Epidermal melanocyte (primary cell): ENCODE results near the gene TMEM178B.

ENCODE experiments used
- DNase-seq: peaks from one replicate; pipeline ENCODE4 v3.0.0; 2011; ENCODE audit warnings: low spot score; ENCODE audit not compliant: insufficient read length

Gene TMEM178B

DNA sequence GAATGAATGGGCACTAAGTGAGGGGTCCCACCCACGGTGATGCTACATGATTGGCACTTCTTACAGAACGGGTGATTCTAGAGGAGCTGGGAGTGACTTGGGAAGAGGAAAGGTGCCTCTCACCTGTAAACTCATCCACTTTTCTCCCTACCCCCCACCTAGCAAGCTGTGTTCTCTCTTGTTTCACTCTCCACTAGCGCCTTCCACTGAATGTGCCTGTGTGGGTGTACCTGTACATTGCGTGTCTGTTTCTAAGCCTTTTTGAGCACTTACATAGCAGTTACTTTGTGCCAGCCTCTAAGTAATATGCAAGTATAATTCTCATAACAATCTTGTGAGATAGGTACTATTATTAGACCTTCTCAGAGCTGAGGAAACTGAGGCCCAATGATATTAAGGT, 343.6 kb downstream of the TMEM178B start:
- no peak for DNase-seq

DNA sequence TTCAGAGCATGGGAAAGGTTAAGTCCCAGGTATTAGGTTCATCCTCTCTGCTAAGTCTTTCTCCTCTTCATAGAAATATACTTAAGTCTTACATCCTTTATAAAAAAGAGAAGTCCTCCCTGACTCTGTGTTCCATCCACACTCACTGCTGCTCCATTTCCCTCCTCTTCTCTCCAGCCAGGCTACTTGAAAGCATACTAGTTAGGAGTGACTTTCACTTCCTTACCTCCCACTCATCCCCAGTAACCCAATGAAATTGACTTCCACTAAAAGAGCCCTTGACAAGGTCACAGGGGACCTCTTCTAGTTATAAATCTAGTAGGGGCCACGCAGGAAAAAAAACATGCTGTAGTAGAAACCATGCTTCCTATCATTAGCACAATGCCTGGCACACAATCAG, 344.2 kb downstream of the TMEM178B start:
- DNase-seq = no peak

DNA sequence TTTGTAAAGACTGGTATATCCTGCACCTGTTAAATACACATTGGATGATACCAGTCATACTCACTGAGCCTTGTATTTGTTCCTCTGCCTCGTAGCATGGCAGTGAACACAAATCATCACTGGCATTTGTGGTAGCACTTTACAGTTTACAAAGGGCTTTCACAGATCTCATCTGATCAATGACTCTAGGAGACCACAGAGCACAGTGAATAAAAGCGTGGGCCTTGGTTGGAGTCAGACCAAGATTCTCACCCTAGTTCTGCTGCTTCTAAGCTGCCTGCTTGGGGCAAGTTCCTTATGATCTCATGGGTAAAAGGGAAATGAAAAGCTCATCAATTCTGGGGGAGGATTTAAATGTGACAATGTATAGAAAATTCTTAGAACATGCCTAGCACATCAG, 347.4 kb downstream of the TMEM178B start:
- no peak for DNase-seq

DNA sequence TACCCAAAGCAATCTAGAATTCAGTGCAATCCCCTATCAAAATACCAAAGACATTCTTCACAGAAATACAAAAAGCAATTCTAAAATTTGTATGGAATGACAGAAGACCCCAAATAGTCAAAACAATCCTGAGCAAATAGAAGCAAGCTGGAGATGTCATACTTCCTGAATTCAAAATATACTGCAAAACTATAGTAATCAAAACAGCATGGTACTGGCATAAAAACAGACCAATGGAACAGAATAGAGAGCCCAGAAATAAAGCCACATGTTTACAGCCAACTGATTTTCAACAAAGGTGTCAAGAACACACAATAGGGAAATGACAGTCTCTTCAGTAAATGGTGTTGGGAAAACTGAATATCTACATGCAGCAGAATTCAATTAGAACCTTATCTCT, 353.3 kb downstream of the TMEM178B start:
- no peak for DNase-seq

DNA sequence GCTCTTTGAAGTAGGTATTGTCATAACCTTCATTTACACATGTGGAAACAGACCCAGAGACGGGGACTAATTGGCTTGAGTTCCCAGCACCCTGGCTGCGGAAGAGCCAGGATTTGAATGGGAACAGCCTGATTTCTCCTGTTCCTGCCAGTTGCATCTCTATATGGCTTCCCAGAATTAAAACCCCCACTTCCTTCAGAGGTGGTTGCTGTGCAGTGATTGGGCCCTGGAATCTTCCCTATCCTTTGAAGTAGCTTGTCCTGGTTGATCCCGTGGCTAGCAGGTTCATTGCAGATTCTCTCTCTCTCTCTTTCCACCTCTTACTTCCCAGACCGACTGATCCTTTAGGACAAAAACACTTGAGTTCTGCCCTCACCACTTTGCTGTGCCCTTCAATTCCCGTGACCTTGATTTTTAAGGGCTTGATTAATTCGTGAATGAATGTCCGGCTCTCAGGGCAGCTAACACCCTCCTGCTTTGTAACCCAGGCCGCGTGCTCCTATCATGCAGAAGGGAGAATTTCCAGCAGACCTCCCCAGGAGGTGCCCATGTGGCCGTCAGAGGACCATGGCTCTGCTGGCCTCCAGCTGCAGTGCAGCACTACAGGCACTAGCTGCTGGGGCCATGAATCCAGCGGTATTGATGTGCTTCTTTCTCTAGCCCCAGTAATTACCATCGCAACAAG, 356.7 kb downstream of the TMEM178B start:
- no peak for DNase-seq

DNA sequence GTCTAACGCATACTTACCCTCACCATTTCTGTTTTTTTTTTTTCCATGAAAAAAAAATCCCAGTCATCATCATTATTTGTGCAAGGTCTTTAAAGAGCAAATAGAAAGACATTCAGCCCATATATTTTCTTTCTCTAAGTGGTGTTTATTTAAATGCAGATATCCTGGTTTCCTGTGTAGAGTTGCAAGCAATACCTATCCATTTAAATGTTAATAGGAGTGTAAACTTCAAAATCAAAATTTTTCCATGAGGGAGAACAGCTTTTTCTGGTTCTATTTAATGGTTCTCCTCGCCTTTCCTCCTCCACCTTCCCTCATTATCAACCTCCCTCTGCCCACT, 357.2 kb downstream of the TMEM178B start:
- DNase-seq = no peak

DNA sequence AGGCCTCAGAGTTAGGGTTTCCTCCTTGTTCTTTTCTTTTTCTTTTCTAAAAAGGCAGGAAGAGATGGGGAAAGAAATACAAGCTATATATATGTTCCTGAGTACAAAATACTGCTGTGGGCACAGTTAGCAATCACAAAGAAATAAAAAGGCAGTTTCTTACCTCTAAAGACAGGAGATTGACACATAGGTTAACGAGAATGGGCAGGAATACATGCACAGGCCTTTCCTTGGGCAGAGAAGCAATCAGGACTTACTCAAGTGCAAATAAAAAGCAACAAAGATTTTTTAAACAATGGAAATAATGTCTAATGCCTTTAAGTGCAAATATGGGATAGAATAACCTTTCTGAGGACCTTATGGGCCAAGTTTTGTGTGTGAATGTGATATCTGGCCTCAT, 357.8 kb downstream of the TMEM178B start:
- DNase-seq = no peak

DNA sequence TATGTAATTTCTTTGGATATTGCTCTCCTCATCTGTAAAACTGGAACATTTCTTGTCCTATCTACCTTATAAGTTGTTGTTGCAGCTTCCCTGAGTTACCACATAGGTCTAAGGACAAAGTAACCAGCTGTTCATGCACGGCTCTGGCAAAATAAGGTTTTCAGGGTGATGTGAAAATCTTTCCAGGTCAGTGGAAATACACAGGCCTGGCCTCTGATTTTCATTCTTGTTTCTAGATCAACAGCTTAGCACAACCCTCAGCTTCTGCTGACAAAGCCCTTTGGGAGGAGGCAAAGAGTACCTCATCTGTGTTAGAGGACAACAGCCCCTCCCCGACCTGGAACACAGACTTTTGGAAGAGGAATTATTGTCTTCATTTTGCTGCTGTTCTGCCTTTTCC, 359.8 kb downstream of the TMEM178B start:
- DNase-seq = no peak

DNA sequence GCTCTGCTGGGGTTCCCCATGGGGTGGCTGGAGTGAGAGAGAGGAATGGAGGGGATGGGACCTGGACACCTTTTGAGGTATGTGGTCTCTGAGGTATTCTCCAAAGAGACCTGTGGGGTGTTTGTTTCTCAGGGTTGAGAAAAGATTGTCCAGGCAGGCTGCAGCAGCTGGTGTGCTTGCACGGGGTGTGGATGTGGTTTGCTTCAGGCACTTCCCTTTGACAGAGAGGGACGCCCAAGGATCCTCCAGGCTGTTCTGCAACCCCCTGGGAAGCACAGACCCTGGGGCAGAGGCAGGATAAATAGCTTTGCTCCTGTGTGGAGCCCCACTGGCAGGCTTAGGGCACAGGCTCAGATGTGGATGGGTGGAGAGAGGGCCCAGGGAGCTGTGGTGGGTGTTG, 362.3 kb downstream of the TMEM178B start:
- DNase-seq = no peak

DNA sequence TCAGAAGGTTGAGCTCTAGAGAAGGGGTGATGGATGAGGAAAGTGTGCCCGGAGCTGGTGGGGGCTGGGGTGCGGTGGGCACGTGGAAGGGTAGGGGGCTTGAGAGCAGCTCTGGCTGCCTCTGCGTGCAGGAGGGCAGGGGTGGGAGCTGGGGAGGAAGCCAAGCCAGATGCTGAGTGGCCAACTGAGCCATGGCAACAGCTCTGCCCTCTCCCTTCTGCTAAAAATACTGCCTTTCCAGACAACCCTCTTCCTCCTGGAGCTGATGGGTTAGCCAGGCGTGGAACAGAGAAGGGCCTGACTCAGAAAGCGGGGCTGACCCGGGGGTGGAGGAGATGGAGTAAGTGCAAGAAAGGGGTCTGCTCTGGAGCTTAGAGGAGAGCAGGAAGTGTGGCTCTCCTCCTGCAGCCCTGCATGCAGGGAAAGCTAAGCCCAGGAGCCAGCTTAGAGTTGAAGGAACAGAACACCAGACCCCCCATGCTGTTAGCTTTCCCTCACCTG, 362.8 kb downstream of the TMEM178B start:
- DNase-seq = no peak

DNA sequence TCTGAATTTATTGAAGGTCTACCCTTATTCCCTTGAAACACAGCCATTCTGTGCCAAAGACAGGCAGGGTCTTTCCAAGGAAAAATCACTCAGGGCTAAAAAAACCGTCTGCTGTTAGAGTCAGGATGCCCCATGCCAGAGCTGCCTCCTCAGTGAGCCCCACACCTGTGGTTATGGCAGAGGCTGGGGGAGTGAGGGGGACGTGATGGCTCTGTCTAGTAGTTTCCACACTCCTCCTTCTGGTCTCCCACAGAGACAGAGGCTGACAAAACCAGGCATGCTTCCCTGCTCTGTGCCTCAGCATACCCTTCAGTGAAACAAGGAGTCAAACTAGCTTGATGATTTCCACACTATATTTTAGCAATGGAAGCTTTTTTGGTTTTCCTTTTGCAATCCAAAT, 365.3 kb downstream of the TMEM178B start:
- DNase-seq = no peak

DNA sequence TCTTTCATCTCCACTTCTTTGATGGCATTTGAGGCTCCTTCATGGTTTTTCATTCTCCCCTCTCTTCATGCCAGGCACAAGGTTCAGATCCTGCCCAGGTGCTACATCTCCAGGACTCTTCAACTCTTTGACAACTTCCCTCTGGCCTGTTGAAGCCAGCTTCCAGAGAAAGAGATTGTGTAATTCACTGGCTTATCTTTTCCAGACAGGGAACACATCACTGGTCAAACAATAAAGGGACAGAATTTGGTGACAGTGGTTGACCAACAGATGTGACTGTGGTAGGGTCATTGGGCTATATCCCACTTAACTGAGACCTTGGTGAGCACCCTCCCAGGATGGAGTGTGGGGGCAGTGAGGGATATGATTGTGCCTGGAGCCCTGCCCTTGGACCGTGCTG, 365.9 kb downstream of the TMEM178B start:
- no peak for DNase-seq

DNA sequence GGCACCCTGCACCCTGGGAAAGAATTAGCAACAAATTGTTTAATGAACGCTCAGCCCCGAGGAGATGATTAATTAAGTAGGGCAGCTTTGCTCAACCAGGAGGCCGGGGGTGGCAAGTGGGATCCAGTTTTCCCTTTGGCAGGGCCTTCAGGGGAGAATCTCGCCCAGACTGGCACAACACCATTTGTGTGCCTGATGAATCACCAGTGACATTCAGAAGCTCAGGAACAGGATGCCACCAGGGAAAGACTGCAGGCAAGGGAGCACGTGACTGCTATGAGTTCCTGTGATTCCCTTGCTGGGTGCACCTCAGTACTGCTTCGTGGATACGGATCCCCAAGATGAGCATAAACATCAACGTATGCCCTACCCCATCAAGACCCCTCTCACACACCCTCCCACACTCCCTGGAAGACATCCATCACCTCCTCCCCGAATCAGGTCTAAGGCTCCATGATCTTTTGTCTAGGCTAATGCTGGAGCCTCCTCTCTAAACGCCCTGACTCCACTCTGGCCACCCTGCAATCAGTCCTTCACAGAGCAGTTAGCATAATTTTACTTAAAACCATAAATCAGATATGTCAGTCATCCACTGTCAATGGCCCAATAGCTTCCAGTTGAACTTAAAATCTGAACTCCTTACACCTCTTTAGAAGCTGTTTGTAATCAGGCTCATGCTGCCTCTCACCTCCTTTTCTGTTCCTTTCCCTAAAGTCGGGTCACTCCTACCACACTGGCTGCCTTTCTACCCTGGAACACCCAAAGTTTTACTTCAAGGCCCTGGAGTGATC, 368.2 kb downstream of the TMEM178B start:
- no peak for DNase-seq

DNA sequence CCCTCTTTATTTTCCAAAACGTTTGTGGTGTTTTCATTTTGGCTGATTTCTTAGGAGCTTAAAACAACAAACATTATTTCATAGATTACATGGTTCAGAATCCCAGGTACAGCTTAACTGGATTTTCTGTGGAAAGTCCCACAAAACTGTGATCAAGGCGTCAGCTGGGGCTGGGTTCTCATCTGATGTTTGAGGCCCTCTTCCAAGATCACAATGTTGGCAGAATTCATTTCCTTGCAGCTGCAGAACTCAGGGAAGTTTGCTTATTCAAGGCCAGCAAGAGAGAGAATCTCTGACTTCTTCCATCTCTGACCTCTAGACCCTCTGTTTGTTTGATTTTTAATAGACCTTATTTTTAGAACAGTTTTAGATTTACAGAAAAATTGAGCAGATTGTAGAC, 368.9 kb downstream of the TMEM178B start:
- DNase-seq = no peak

DNA sequence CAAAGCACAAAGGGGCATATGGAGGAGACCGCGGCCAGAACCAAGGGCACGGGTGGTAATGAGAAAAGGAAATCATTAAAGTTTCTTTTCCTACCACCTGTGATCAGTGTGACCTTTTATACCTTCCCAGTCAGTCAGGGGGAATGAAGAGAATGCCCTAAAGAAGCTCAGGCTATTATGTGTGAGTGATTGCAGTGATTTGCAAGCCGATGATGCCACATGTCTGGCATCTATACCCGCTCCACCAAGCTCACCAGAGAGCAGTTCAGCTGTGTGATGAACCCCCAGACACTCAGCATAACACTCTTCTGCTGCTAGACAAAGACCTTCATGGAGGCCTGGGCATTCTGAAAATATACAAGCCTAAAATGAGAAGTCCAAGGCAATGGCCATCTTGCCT, 371.1 kb downstream of the TMEM178B start:
- no peak for DNase-seq

DNA sequence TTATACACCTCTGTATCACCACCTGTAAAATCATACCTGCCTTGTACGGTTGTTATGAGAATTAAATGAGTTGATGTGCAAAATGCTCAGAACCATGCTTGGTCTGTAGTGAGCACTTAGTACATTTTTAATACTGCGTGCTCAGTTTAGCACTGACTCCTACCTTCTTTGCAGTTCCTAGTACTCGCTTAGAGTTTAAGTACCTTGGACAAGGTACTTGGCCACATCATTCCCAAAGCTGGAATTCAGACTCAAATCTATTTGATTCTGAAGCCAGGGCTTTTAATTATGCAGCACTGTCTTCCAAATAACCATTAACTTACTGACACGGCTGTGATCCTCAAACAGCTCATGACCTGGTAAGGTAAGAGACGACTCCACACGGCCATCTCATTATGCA, 377.4 kb downstream of the TMEM178B start:
- DNase-seq = no peak

DNA sequence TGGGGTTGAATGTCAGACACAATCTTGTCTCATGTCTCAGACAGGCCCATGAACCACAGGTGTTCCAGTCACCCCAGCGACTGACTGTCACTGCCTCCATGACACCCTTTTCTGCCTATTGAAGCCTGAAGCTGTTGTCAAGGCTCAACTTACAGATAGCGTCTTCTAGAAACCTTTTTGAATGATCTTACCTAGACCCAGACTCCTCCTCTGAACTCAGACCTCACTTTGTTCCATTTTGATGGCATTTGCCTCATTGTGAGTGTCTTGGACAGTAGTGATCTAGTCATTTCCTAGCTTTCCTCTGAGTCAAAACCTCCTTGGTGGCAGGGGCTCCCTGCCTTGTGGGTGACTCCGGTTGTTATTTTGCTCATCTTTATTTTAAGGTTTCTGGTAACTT, 379.0 kb downstream of the TMEM178B start:
- DNase-seq = no peak

DNA sequence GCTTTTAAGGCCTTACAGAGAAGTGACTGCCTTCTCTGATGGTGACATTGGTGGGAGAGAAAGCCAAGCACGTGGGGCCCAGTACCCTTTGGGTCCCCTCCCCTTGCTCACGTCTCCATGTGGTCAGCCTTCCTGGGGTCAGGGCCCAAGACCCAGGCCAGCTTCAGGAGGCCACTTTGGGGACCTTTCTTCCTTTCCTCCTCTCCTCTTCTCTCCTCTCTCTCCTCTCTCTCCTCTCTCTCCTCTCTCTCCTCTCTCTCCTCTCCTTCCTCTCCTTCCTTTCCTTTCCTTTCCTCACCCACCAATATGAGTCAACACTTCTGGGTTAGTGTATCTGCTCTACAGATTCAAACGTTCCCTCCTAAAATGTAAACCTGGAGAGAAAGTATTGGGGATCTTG, 380.5 kb downstream of the TMEM178B start:
- DNase-seq = no peak

DNA sequence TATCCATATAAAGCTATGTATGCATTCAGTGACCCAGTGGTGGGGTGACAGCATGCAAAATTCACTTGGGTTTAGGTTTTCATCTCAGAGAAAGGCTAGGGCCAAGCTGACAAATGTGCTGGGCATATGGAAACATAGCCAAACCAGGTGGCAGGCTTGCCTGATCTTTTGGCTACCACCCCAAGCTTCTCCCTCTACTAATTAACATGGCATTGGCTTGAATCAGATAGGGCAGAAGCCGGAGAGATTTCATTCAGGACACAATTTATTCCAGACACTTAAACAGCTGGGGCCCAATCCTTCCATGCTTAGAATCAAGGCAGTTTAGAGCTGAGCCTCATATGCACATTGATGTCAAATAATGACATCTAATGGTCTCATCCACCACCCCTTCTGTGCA, 381.9 kb downstream of the TMEM178B start:
- no peak for DNase-seq

DNA sequence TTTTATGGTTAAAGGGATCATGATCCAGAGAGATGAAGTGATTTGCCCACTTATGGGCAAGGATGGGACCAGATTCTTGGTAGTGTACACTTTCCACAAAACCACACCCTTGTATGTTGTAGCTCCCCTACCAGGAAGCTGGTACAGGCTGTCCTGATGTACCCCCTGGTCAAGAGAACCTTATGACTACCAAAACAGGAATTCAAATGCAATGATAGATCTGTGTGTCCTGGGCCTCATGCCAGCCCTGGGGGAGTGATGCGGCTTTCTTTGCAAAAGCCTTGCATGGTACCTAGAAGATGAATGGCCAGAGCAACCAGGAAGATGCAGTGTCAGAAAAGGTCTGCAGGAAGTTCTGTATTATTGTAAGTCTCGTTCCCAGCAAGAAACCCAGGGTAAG, 382.4 kb downstream of the TMEM178B start:
- DNase-seq = no peak

DNA sequence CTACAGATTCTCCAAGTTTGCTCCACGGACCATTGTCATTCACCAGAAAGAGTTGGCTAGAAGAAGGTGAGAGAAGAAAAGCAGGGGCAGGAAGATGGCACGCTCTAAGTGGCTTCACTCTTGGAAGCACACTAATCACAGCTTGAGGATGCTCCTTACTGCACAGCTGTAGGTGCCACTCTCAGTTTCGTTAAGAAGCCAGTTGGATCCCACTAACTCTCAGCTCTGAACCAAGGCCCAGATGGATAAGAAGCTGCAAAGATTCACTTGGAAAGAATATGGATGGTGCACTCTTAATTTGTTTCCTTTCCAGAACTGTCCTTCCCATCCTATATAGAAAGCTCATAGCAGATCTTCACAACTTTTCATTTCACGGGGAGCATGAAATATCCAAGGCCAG, 382.8 kb downstream of the TMEM178B start:
- no peak for DNase-seq

DNA sequence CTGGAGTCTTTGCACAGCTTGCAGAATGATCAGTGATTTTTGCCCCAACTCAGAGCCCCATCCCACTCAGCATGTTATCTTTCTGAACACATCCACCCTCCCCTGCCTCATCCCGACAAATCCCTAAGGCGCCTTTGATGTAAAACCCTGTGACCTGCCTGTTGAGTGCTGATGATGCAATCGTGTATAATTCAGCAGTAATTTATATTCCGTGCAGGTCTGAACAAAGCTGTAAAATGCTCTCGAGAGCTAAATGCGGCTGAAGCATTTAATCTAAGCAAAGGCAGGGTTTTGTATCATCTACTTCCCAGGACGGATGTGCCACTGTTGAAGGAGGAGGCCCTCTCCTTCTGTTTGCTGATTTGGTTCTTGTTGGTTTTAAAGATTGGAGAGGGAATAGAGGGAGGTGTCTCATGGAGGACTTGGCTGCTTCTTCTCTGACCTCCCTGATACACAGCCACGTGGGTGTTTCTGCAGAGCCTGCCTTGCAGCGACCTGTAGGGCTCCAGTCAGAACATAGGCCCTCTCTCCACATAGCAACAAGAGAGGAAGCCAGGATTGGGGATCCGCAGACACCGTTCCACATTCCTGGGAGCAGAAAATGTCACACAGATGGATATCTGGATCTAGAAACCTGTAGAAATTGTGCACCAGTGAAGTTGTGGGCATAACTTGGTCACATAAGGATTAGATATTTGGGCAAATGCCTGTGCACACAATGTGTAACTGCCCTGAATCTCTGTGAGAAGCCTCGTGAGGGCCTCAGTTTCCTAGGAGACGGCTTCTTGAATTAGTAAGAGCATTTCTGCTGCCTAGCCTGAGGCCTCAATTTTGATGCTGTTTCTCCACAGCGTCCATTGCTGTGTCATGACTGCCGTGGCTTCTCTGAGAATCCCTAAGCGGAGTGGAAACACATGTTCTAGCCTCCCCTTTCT, 387.2 kb downstream of the TMEM178B start:
- DNase-seq = no peak
